PC-3 (cell line): Measurements from ENCODE around the gene SCAMP4.

Experiments used
- EZH2 ChIP-seq: fragments of 300-600 bp; sonication (generic); IDR thresholded peaks from one replicate; pipeline ENCODE4 v1.6.1; 2017; ENCODE audit warnings: antibody characterized with exemption, mild to moderate bottlenecking, low read length; ENCODE audit not compliant: unreplicated experiment
- TF ChIP-seq, protein P1 (sequence below): fragments of 300-600 bp; sonication (generic); conservative IDR thresholded peaks from 2 replicates; pipeline ENCODE4 v1.5.1; 2017; ENCODE audit warnings: antibody characterized with exemption, low read depth, mild to moderate bottlenecking, low read length

DNA sequence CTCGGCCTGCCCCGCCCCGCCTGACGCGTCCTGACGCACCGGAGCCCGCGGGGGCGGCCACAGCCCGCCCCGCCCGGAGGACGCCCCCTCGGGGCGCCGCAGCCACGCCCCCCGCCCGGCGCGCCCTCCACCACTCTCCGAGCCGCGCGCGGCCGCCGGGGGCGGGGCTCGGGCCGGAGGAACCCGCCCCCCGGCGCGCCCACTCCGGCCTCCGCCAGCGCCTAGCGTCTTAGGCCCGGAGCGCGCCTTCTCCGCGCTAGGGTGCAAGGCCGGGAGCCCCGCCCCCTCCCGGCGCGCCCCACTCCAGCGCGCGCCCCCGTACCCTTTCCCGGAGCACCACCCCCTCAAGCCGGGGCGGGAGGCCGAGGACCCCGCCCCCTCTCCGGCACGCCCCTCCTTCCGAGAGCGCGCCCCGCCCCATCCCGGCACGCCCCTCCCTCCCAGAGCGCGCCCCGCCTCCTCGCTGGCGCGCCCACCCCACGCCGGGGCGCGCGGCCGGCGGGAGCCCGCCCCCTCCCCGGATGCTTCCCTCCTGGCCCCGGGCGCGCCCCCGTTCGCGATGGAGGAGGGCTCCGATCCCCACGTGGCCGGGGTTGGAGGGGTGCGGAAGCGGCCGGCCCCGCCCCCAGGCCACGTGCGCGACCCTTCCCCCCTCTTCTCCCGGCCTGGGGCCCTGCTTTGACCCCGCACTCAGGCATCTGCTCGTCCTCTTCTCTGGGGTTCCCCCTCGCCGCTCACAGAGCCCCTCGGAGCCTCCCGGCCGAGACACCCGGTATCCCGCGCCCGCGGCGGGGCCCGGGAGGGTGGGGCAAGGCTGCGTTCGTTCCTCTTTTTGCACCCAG, 41.3 kb upstream of the SCAMP4 start:
- TF ChIP-seq, protein P1, sequence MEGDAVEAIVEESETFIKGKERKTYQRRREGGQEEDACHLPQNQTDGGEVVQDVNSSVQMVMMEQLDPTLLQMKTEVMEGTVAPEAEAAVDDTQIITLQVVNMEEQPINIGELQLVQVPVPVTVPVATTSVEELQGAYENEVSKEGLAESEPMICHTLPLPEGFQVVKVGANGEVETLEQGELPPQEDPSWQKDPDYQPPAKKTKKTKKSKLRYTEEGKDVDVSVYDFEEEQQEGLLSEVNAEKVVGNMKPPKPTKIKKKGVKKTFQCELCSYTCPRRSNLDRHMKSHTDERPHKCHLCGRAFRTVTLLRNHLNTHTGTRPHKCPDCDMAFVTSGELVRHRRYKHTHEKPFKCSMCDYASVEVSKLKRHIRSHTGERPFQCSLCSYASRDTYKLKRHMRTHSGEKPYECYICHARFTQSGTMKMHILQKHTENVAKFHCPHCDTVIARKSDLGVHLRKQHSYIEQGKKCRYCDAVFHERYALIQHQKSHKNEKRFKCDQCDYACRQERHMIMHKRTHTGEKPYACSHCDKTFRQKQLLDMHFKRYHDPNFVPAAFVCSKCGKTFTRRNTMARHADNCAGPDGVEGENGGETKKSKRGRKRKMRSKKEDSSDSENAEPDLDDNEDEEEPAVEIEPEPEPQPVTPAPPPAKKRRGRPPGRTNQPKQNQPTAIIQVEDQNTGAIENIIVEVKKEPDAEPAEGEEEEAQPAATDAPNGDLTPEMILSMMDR, result no peak
- TF ChIP-seq EZH2, result no peak
